HL-60/S4 (cell line): Measurements from ENCODE around the gene SYNGR3.

ENCODE experiments used
- in situ Hi-C: fragments of 300-500 bp; cut with MboI; formaldehyde crosslinking; loops from 2 replicates; pipeline ENCODE4 v1.14.3; 2022; ENCODE audit warnings: low sequenced_read_pairs

The SYNGR3 gene

DNA sequence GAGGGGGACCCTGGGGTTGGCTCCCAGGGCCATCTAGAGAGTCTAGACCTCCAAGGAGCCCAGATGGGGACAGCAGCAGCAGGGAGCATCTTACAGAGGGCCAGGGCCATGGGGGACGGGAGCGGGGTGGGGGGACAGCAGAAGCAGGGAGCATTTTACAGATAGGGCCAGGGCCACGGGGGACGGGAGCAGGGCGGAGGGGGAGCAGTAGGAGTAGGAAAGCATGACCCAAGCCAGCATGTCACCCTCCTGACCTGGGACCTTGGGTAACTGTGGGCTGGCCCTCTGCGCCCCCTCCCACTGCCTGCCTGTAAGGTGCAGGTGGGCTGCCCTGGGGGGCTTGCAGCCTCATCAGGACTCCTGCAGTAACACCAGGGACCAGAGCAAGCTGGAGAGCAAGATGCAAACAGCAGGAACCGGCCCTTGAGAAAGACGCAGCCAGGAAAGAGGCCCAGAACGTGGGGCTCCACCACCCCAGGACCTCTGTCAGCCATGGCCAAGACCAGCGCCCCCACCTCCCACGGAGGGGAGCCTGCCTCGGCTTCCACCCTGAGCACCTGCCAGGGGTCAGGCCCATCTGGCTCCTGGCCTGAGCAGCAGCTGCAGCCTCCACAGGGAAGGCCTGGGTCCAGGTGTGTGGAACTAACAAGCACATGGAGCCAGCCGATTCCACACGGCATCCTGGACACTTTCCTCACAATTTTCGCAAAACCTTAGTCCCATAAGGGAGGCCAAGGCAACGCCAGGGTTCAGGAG is 17.5 kb downstream of the SYNGR3 start:
- in situ Hi-C loops = loop anchor here (25.0 kb wide), 1 partner anchor 480 kb away; the partner anchor contains the start of gene TBC1D24

DNA sequence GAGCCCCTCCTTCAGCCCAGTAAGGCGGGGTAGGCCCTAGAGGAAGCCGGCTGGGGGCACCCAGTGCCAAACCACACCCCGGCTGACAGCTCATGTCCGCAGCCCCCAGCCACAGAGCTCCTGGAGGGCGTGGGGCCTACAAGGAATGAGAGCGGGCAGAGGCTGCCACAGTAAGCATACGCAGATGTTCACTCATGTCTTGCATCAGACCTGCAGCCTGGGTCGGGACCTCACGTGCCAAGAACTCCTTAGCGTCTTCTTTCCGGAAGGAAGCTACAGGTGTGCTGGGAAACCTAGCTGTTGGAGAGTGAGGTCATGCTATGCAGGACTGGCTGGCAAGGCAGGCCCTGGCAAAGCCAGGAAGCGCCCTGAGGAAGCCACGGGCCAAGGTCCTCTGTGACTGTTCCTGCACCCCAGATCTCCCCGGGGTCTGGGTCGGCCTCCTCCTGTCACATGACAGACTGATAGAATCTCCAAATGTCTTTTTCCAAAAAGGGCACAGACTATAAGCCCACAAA is 18.3 kb downstream of the SYNGR3 start:
- in situ Hi-C loops = loop anchor here (25.0 kb wide), 1 partner anchor 479 kb away; the partner anchor contains the start of gene TBC1D24

DNA sequence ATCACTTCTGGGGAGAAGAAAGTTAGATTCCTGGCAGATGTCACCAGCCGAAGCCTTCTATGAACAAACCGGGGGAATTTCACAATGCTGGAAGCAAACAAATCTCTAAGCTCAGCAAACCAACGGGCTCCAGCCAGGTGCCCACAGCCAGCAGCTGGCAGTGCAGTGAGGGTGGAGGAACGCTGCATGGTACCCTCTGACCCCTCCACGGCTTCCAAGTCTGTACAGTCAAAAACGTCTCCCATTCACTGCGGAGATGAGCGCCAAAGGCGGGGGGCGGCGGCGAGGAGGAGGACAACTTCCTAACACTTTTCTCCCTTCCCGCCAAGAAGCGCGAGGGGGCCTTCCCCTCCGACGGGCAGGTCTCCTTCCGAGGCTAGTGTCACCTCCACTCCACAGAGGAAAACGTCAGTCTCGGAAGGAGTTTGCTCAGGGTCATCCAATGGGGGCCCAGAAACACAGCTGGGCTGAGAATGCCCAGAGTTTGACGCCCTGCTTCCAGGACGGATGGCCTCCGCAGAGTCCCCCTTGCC is 18.9 kb downstream of the SYNGR3 start:
- in situ Hi-C loops = loop anchor here (25.0 kb wide), 1 partner anchor 479 kb away; the partner anchor contains the start of gene TBC1D24

DNA sequence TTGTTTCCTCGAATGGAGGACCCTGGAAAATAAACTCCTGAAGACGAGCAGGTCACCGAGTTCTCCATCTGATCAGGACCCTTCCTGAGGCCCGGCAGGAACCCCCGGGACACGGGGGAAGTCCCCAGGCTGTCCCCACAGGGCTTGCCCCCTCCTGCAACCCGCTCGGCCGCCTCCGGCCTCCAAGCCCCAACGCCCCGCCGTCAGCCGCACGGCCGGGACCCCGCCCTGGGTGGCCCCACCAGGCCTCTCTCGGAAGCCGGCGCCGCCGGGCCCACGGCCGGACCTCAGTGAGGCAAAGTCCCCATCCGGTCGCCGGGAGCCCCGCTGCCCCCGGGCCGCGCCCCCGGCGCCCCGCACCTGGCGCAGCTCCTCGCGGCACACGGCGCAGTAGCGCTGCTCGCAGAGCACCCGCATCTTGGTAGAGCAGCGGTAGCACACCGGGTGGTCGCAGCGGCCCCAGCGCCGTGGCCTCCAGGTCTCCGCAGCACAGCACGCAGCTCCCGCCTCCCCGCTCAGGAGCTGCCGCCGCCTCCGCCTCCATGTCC is 19.5 kb downstream of the SYNGR3 start:
- in situ Hi-C loops = loop anchor here (25.0 kb wide), 1 partner anchor 478 kb away; the partner anchor contains the start of gene TBC1D24

- in situ Hi-C loops = loop anchor here (10.0 to 25.0 kb wide), 2 partner anchors 135 to 477 kb away; partner anchors contain the start of genes RAB26 and TBC1D24
Observed at GRCh38 chr16:2009791-2010510, 20.2 kb downstream of the SYNGR3 start, which contains the start of gene ZNF598. TSS of gene ZNF598 (minus strand) at chr16:2009821.

DNA sequence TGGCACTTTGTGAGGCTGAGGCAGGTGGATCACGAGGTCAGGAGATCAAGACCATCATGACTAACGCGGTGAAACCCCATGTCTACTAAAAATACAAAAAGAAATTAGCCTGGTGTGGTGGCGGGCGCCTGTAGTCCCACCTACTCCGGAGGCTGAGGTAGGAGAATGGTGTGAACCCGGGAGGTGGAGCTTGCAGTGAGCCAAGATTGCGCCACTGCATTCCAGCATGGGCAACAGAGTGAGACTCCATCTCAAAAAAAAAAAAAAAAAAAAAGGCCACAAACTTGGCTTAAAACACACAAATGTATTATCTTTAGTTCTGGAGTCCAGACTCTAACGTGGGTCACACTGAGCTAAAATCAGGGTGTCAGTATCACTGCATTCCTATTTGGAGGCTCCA is 22.0 kb downstream of the SYNGR3 start:
- in situ Hi-C loops = loop anchor here (10.0 to 25.0 kb wide), 2 partner anchors 133 to 476 kb away; partner anchors contain the start of genes RAB26 and TBC1D24

GRCh38 chr16:2013527-2013926 is 23.8 kb downstream of the SYNGR3 start:
- in situ Hi-C loops = loop anchor here (10.0 to 25.0 kb wide), 2 partner anchors 131 to 474 kb away; partner anchors contain the start of genes RAB26 and TBC1D24

- in situ Hi-C loops = loop anchor here (10.0 to 25.0 kb wide), 2 partner anchors 129 to 472 kb away; partner anchors contain the start of genes RAB26 and TBC1D24
Observed at GRCh38 chr16:2015117-2015946, 25.6 kb downstream of the SYNGR3 start.

- in situ Hi-C loops = loop anchor here (10.0 to 25.0 kb wide), 2 partner anchors 129 to 471 kb away; partner anchors contain the start of genes RAB26 and TBC1D24
Observed at GRCh38 chr16:2015947-2016208, 26.1 kb downstream of the SYNGR3 start.

- in situ Hi-C loops = loop anchor here (10.0 to 25.0 kb wide), 2 partner anchors 128 to 471 kb away; partner anchors contain the start of genes RAB26 and TBC1D24
Observed at GRCh38 chr16:2016407-2016922, 26.7 kb downstream of the SYNGR3 start.

DNA sequence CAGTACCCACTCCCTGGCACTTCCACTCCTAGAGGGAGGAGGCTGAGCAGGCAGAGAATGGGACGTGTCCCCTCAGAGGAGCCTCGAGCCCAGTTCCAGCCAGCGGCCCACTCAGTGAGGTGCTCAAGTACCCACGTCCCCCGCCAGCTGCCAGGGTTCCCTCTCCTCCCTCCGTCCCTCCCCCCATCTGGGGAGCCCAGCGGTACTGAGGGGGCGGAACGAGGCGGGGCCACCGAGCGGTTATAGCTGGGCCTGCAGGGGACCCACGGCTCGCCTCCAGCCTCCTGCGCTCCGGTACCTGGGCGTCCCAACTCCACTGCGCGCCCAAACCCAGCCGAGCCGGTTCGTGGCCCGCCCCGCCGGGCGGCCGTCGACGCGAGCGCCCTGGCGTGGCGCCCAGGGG is 29.7 kb downstream of the SYNGR3 start, which contains the start of gene NPW:
NPW (plus strand) TSS at position 268 of the 403 bp plus-strand sequence.
- in situ Hi-C loops = loop anchor here (10.0 to 25.0 kb wide), 2 partner anchors 125 to 468 kb away; partner anchors contain the start of genes RAB26 and TBC1D24

GRCh38 chr16:2019921-2020831 is 30.4 kb downstream of the SYNGR3 start:
- in situ Hi-C loops = loop anchor here (10.0 to 25.0 kb wide), 2 partner anchors 125 to 467 kb away; partner anchors contain the start of genes RAB26 and TBC1D24

DNA sequence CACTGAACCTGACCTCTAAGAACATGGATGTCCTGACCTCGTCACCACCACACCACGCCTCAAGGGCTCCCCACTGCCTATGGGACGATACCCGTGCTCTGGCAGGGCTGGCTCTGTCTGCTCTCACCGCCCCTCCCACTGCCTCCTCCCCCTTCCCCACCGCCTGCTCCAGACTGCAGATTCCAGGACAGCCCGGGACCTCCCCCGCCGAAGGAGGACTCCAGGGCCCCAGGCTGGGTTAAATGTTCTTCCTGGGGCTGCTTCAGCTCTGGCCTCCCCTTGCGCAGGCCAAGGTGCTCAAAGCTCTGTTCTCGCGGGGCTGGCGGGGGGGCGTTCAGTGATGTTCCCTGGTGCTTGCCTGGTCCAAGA is 32.9 kb downstream of the SYNGR3 start:
- in situ Hi-C loops = loop anchor here (25.0 kb wide), 1 partner anchor 465 kb away; the partner anchor contains the start of gene TBC1D24

GRCh38 chr16:2023092-2024031 is 33.6 kb downstream of the SYNGR3 start:
- in situ Hi-C loops = loop anchor here (25.0 kb wide), 1 partner anchor 464 kb away; the partner anchor contains the start of gene TBC1D24

DNA sequence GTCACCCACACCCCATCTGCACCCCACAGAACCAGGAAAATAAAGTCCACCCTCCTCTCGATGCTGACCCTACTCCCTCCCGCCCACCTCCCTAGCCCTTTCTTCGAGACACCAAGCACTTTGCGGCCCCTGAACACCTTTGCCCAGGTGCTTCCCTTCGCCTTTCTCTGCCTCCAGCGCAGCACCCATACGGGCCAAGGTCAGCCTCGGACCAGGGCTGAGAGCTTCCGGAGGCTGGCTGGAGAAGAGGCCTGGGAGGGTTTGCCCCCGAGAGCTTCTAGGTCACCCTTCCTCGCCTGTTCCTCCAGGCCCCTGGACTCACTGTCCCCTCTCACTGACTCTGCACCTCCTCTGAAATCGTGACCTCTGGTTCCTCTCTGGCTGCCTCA is 34.3 kb downstream of the SYNGR3 start:
- in situ Hi-C loops = loop anchor here (25.0 kb wide), 1 partner anchor 463 kb away; the partner anchor contains the start of gene TBC1D24

- in situ Hi-C loops = no loop called here
Observed at GRCh38 chr16:2025251-2025650, 35.5 kb downstream of the SYNGR3 start.
